ENCODE data around the gene PLXNB2.

Gene PLXNB2

GRCh38 chr22:50225200-50225969 lies 82.1 kb downstream of the PLXNB2 start:
- DNase-seq = no peak

Measured in OCI-M1 (cell line).